SH-SY5Y (cell line): Measurements from ENCODE around the gene KLHL22.

ENCODE experiments used
- GATA2 ChIP-seq: IDR thresholded peaks from 2 replicates; pipeline ENCODE4 v1.6.1; 2011; ENCODE audit warnings: mild to moderate bottlenecking, low read depth, low read length
- GATA3 ChIP-seq: IDR thresholded peaks from 2 replicates; pipeline ENCODE4 v1.6.1; 2011; ENCODE audit warnings: low read depth, mild to moderate bottlenecking, low read length, moderate library complexity

KLHL22 gene

GRCh38 chr22:20494978-20495860, at the start of gene KLHL22:
TSS of gene KLHL22 (minus strand) at chr22:20495795. CDS start at chr22:20489211, 6,584 bp downstream.
- TF ChIP-seq GATA3 (no peak), GATA2 (no peak)

GRCh38 chr22:20542736-20543135, 47.1 kb upstream of the KLHL22 start:
- no peak for TF ChIP-seq GATA3
- TF ChIP-seq GATA2 = no peak

- TF ChIP-seq GATA3 = no peak
- no peak for TF ChIP-seq GATA2
Observed at GRCh38 chr22:20542055-20542454, 46.5 kb upstream of the KLHL22 start.

- no peak for TF ChIP-seq GATA3
- TF ChIP-seq GATA2 = no peak
Observed at GRCh38 chr22:20537983-20538382, 42.4 kb upstream of the KLHL22 start.

GRCh38 chr22:20537325-20537756, 41.7 kb upstream of the KLHL22 start:
- TF ChIP-seq GATA2 (no peak), GATA3 (no peak)

GRCh38 chr22:20536590-20537324, 41.2 kb upstream of the KLHL22 start:
- no peak for TF ChIP-seq GATA3
- peak; percentile 35; the same call in 1 of the 2 replicates for TF ChIP-seq GATA2

- TF ChIP-seq GATA3 (no peak), GATA2 (peak; percentile 56)
Observed at GRCh38 chr22:20533879-20534265, 38.3 kb upstream of the KLHL22 start.

GRCh38 chr22:20533095-20533878, 37.7 kb upstream of the KLHL22 start:
- TF ChIP-seq GATA2 (no peak), GATA3 (no peak)

GRCh38 chr22:20532256-20532993, 36.8 kb upstream of the KLHL22 start:
- TF ChIP-seq GATA2 (no peak), GATA3 (no peak)

GRCh38 chr22:20531404-20532201, 36.0 kb upstream of the KLHL22 start:
- TF ChIP-seq GATA3 (no peak), GATA2 (no peak)

- TF ChIP-seq GATA3 (no peak), GATA2 (no peak)
Observed at GRCh38 chr22:20531154-20531403, 35.5 kb upstream of the KLHL22 start.

- TF ChIP-seq GATA3 (no peak), GATA2 (no peak)
Observed at GRCh38 chr22:20530368-20531153, 35.0 kb upstream of the KLHL22 start.
